Measurements from ENCODE around the gene CAVIN4. TPM values are rescaled to one million over a fixed set of nuclear protein-coding genes. Genes with fewer than 3 reads are reported as not detected.

Gene CAVIN4
- total RNA-seq, 6 donors from 2014 or later, result 0.44 to 2.4 (median 0.80) TPM

DNA sequence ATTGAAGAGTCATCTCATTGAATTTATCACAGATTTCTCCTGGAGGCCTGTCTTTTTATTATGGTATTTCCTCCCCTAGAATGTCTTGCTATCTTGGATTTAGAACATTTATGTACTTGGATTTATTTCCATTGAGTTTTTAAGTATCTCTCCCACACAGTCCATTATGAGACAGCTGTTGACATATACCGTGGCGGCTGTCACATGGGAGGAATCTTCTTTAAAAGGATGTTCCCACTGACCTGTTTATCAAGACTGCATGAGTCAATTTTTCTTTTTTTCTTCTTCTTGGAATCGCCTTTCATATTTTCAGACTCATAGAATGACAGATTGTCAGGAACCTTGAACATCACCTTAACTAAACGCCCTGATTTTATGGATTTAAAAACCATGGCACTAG, 2.9 kb upstream of the CAVIN4 start:
- Histone ChIP-seq H3K4me1 (no peaks in the 10 kb centered on the region), H3K27ac (no peak overlapping the region), H3K9me3 (no peaks in the 10 kb centered on the region), H3K36me3 (no peaks in the 10 kb centered on the region), H3K4me3 (no peak overlapping the region), H3K27me3 (no peaks in the 10 kb centered on the region)
- TF ChIP-seq CTCF (IDR thresholded peaks at IDR 0.05), result no peak
- TF ChIP-seq POLR2AphosphoS5 (IDR thresholded peaks at IDR 0.05), result no peak
- no peak for TF ChIP-seq POLR2A (IDR thresholded peaks at IDR 0.05)
- TF ChIP-seq EP300 (IDR thresholded peaks at IDR 0.05), result no peak
- 88 to 89% methylated on average over 4 of the region's 4 CpGs for WGBS, 2 donors
- ATAC-seq (ENCODE audit: low FRiP score in 2 of 2) (no peak), DNase-seq (no peak)

DNA sequence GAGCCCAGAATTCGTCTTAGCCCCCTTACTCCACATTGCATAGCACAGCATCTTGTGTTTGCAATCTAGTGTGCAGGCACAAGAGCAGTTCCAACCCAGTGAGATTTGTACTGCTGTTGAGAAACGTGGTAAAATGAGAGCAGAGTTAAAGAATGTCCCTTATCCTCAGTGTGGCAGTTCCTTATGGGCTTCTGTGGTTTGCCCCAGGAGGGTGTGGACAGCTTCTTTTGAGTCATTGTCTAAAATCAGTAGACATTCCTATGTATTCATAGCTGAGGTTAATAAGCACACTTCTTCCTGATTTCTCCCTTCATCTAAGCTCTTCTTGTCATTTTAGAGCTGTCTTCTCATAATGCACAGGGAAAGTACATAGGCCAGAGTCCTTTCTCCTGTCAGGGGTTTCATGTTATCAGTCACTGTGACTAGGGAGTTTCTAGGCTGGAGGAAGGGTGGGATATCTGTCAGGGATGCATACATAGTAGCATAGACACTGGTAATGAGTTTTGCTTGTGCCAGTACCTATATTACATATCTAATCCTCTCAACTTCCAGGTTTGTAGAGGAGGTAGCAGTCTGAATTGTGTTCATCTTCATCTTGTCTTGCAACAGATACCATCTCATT, 2.0 kb upstream of the CAVIN4 start:
- TF ChIP-seq POLR2AphosphoS5 (IDR thresholded peaks at IDR 0.05) (no peak), CTCF (IDR thresholded peaks at IDR 0.05) (no peak)
- DNase-seq, result no peak
- H3K27me3 ChIP-seq, result no peaks in the 10 kb centered on the region

GRCh38 chr9:100578610-100579009, 731 bp downstream of the CAVIN4 start:
- WGBS, 2 donors, result 86 to 100% methylated on average over 1 of the region's 1 CpG
- no peaks in the 10 kb centered on the region for H3K27me3 ChIP-seq
- no peak for ATAC-seq (ENCODE audit: low FRiP score in 2 of 2)

More for the DNA sequence above, 2.0 kb upstream of the CAVIN4 start:
- H3K4me1 ChIP-seq, result no peaks in the 10 kb centered on the region
- H3K9me3 ChIP-seq, result no peaks in the 10 kb centered on the region
- 72 to 73% methylated on average over 2 of the region's 2 CpGs for WGBS, 2 donors
- H3K27ac ChIP-seq, result no peak overlapping the region
- ATAC-seq (ENCODE audit: low FRiP score in 2 of 2), result no peak
- no peak overlapping the region for H3K4me3 ChIP-seq
- H3K36me3 ChIP-seq, result no peaks in the 10 kb centered on the region

GRCh38 chr9:100579665-100580064, 1.8 kb downstream of the CAVIN4 start:
- whole genome bisulfite sequencing, 2 donors, result 61 to 63% methylated on average over 2 of the region's 2 CpGs
- Histone ChIP-seq H3K27ac (no peak overlapping the region), H3K9me3 (no peaks in the 10 kb centered on the region), H3K4me3 (no peak overlapping the region), H3K4me1 (no peaks in the 10 kb centered on the region), H3K27me3 (no peaks in the 10 kb centered on the region), H3K36me3 (no peaks in the 10 kb centered on the region)
- no peak for ATAC-seq (ENCODE audit: low FRiP score in 2 of 2)
- DNase-seq, result no peak
- TF ChIP-seq EP300 (IDR thresholded peaks at IDR 0.05) (no peak), CTCF (IDR thresholded peaks at IDR 0.05) (no peak), POLR2AphosphoS5 (IDR thresholded peaks at IDR 0.05) (no peak), POLR2A (IDR thresholded peaks at IDR 0.05) (no peak)

More at GRCh38 chr9:100578610-100579009, 731 bp downstream of the CAVIN4 start:
- no peak overlapping the region for H3K27ac ChIP-seq
- H3K4me3 ChIP-seq, result no peak overlapping the region
- TF ChIP-seq POLR2AphosphoS5 (IDR thresholded peaks at IDR 0.05), result no peak
- TF ChIP-seq EP300 (IDR thresholded peaks at IDR 0.05), result no peak
- DNase-seq, result no peak
- H3K4me1 ChIP-seq, result no peaks in the 10 kb centered on the region
- no peaks in the 10 kb centered on the region for H3K9me3 ChIP-seq
- no peaks in the 10 kb centered on the region for H3K36me3 ChIP-seq

DNA sequence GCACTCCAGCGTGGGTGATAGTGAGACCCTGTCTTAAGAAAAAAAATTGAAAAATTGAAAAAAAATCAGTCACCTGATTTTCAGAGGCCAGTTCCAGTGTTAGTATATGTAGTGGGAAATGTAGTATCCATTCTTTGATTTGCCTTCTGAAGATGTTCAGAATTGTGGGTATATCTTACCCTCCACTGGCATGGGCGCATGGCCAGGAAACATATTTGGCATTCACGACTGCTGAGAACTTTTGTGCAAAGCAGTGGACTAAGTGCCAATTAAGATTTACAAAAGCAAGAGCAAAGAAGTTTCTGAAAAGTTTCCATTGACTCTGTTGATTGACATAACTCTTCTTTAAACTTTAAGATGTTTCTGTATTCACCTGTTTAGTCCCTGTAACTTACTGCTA, 2.4 kb downstream of the CAVIN4 start:
- DNase-seq, result no peak
- Histone ChIP-seq H3K4me3 (no peak overlapping the region), H3K36me3 (no peaks in the 10 kb centered on the region), H3K27me3 (no peaks in the 10 kb centered on the region), H3K4me1 (no peaks in the 10 kb centered on the region), H3K27ac (no peak overlapping the region), H3K9me3 (no peaks in the 10 kb centered on the region)
- WGBS, 2 donors, result 73% methylated on average over 3 of the region's 3 CpGs
- TF ChIP-seq POLR2A (IDR thresholded peaks at IDR 0.05) (no peak), POLR2AphosphoS5 (IDR thresholded peaks at IDR 0.05) (no peak)
- no peak for ATAC-seq (ENCODE audit: low FRiP score in 2 of 2)

GRCh38 chr9:100581081-100581480, 3.2 kb downstream of the CAVIN4 start:
- WGBS, 2 donors, result 92 to 94% methylated on average over 7 of the region's 7 CpGs
- DNase-seq (no peak), ATAC-seq (ENCODE audit: low FRiP score in 2 of 2) (no peak)
- Histone ChIP-seq H3K36me3 (no peaks in the 10 kb centered on the region), H3K9me3 (no peaks in the 10 kb centered on the region), H3K27me3 (no peaks in the 10 kb centered on the region), H3K4me1 (no peaks in the 10 kb centered on the region), H3K27ac (no peak overlapping the region), H3K4me3 (no peak overlapping the region)
- TF ChIP-seq POLR2AphosphoS5 (IDR thresholded peaks at IDR 0.05) (no peak), POLR2A (IDR thresholded peaks at IDR 0.05) (no peak), EP300 (IDR thresholded peaks at IDR 0.05) (no peak), CTCF (IDR thresholded peaks at IDR 0.05) (no peak)
